Endothelial cell of hepatic sinusoid (primary cell): ENCODE measurements around the gene PPP2R5C.

Experiments used
- in situ Hi-C: cut with HindIII; loops from 2 replicates; pipeline ENCODE4 v1.10.0; 2017; ENCODE audit warnings: low sequenced_read_pairs

Gene PPP2R5C

DNA sequence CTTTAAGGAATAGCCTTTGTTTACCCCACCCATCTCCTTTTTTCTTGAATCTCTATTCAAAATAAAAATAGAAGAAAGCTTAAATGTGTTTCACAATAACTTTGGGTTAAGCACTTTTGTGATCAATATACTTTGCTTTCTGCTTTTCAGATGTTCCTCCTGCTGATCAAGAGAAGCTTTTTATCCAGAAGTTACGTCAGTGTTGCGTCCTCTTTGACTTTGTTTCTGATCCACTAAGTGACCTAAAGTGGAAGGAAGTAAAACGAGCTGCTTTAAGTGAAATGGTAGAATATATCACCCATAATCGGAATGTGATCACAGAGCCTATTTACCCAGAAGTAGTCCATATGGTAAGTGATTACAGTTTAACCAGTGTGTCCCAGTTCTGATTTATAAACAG is 95.0 kb downstream of the PPP2R5C start:
- in situ Hi-C loops = loop anchor here (5.0 kb wide), 2 partner anchors 79 to 106 kb away; partner anchors contain the start of gene DYNC1H1

DNA sequence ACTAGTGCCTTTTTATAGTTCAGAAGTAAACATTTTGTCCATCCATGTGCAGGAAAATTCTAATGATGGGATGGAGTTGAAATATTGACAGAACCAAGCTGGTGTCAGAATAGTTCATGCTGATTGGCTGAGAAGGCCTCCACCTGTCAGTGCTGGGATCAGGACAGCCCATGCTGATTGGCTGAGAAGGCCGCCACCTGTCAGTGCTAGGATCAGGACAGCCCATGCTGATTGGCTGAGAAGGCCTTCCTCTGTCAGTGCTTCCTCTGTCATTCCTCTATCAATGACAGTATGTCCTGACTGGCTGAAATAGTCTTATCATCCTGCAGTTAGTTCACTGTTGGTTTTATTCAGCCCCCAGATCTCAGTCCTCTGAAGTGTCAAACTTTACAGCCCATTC is 95.7 kb downstream of the PPP2R5C start:
- in situ Hi-C loops = loop anchor here (5.0 kb wide), 2 partner anchors 80 to 105 kb away; partner anchors contain the start of gene DYNC1H1

DNA sequence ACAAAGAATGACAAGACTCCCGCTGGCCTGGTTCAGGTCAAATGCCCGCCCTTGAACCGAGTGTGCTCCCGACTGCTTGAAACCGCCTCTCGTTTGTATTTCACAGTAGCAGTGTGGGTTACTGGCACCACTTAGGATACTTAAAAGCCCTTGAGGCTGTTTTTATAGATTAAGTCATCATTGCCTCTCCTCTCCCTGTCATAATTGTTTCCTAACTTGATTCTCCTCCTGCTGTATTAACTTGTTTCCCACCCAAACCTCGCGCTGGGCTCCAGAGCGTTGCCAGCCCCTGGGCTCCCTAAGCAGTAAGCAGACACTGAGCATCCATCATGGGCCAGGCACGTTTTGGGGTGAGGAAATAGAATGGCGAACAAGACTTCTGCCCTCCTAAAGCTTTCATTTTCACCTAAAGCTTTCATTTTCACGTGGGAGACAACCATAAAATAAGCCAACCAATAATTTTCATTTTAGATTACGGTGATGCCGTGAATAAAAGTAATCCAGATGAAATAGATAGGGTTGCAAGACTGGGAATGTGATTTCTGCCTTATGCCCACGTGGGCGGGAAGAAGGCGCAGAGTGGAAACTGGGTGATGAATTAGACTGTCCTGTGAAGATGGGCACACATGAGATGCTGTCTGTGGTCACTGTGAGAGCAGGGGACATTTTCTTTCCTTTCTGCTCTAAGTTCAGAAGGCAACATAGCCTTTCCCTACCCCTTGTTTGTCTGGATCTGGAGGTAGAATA is 97.5 kb downstream of the PPP2R5C start:
- in situ Hi-C loops = loop anchor here (5.0 kb wide), 2 partner anchors 82 to 103 kb away; partner anchors contain the start of gene DYNC1H1

DNA sequence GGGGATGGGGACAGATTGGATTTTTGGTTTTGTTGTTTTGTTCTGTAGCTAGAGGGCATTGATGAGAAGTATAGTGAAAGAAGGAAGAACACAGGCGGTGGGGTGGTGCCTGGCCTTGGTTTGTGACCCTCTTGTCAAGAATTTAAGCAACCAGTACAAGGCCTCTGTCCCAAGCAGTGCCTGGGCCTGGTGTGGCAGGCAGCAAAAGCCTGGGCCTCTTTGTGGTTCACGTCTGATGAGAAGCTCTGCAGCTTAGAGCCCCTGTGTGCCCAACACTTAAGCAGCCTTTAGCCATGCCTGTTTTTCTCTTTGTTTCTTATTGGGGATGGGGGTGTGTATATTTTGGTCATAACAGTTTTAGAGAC is 98.0 kb downstream of the PPP2R5C start:
- in situ Hi-C loops = loop anchor here (5.0 kb wide), 2 partner anchors 82 to 103 kb away; partner anchors contain the start of gene DYNC1H1

DNA sequence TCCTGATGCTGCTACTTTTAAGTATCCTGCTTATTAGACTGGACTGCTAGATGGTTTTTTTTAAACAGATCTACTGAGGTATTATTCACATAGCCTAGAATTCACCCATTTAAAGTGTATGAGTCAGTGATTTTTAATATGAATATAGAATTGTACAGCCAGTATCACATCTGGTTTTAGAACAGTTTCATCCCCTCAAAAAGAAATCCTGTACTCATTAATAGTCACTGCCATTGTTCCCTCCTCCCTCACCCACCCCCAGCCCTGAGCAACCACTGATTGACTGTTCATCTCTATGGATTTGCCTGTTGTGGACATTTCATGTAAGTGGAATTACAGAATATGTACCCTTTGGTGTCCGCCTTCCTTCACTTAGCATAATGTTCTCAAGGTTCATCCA is 98.4 kb downstream of the PPP2R5C start:
- in situ Hi-C loops = loop anchor here (5.0 kb wide), 2 partner anchors 83 to 102 kb away; partner anchors contain the start of gene DYNC1H1

DNA sequence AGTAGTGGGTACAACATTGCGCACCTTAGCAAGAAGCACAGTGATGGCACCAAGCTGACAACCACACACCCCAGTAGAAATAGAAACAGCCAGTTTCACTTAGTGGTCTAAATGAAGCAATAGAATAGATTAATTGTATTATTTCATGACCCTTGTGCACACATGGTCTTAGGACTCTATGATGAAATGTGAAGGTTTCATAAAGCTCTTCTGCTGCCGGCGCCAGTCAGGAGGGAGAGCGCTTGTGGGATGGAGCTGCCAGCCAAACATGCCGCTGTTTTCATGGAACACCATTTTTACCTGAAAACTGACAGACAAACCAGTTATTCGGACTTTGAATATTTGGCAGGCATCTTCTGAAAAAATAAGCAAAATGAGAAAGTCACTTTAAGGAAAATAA is 100.0 kb downstream of the PPP2R5C start:
- in situ Hi-C loops = no loop called here

DNA sequence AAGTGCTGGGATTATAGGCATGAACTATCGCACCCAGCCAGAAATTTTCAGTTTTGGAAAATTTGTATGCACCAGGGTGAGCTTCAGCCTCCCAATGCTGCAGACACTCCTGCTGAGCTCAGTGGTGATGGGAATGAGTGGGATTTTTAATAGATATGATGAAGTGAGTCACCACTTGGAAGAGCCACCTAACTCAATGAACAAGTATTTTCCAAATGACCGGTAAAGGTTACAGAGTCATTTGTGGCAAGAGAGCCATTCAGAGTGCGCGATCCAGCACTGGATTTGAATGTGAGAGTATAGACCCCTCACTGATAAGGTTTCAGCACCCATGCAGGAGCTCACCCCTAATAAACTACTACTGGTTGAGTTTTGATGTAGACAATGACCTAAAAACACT is 100.7 kb downstream of the PPP2R5C start:
- in situ Hi-C loops = no loop called here

DNA sequence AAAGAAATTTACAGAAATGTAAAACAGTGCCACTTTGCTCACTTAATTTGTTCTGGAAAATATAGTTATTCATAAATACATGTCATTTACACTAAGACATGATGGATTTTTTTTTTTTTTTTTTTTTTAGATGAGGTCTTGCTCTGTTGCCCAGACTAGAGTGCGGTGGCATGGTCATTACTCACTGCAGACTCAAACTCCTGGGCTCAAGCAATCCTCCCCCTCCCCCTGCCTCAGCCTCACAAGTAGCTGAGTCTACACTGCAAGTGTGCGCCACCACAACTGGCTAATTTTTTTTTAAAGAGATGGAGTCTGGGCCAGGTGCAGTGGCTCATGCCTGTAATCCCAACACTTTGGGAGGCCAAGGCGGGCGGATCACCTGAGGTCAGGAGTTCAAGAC is 101.2 kb downstream of the PPP2R5C start:
- in situ Hi-C loops = no loop called here

DNA sequence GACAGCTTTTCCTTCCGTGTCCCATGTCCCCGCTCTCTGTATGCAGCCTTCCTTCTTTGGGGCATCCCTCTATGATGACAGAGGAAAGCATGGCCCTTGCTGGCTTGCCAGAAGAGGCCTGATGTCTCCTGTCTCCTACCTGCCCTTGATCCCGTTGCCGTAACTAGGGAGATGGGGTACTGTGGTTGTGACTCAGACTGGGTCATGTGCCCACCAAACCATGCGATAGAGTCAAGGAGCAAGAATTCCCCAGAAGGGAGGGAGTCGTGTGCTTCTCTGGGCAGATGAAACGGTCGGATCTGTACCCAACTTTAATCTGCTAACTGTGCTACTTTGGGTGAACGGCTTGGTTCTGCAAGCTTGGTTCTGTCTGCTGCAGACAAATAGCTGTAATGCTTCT is 103.8 kb downstream of the PPP2R5C start:
- in situ Hi-C loops = no loop called here

DNA sequence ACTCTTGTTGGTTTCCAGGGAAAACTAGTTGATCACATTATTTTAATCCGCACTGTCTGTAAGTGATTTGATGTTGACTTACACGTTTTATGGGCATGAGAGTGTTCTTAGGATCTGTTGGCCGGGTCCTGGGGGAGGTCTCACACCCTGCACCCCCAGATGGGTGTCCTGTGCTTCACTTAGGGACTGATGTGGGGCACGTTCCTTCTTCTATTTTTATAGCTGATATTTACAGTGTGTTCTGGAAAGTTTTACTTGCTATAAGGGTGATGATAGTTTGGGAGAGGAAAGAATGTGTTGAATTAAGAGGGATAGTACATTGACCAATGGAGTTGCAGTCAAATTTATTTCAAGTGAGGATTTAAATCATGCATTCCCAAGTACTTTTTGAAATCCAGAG is 106.3 kb downstream of the PPP2R5C start:
- in situ Hi-C loops = no loop called here

DNA sequence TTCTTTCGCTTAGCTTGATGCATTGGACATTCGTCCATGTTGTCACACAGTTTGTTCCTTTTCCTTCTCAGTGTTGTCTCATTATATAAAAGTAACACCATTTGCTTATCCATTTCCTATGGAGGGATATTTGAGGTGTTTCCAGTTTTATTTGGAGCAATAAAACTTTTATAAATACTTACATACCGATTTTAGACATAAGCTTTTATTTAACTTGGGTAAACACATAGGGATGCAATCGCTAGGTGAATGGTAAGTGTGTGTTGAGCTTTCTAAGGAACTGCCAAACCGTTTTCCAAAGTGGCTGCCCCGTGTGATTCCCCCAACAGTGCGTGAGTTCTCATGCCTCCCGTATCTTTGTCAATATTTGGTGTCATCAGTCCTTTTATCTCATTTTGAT is 107.7 kb downstream of the PPP2R5C start:
- in situ Hi-C loops = no loop called here

DNA sequence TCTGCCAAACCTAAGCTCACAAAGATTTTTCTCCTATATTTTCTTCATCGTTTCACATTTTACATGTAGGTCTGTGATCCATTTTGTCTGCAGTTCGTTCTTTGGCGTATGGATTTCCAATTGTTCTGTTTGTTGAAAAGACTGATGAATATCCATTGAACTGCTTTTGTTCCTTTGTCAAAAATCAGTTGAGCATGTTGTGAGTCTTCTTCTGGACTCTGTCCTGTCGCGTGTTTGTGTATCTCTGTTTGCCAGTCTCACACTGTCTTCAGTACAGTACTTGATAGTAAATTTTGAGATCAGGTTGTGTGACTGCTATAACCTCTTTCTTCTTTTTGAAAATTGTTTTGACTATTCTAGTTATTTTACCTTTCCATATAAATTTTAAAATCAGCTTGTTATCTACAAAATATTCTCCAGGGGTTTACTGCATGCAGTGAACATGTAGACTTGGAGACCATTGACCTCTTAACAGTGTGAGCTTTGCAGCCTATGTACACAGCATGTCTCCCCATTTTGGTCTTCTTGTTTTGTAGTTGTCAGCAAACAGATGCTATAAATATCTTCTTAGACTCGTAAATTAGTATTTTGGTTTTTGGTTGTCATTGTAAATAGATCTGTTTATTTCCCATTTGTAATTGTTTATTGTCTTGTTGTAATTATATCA is 108.9 kb downstream of the PPP2R5C start:
- in situ Hi-C loops = no loop called here

DNA sequence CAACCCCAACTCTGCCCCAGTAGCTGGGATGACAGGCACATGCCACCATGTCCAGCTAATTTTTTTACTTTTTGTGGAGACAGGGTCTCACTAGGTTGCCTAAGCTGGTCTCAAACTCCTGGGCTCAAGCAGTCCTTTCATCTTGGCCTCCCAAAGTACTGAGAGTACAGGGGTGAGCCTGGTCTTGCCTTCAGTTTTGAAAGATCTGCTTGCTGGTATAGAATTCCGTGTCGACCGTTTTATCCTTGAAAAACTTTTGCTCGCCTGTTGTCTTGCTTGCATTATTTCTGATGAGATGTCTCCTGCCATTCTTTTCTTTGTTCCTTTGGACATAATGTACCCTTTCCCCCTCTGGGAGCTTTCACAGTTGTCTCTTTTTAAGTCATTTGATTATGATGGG is 110.8 kb downstream of the PPP2R5C start:
- in situ Hi-C loops = no loop called here

DNA sequence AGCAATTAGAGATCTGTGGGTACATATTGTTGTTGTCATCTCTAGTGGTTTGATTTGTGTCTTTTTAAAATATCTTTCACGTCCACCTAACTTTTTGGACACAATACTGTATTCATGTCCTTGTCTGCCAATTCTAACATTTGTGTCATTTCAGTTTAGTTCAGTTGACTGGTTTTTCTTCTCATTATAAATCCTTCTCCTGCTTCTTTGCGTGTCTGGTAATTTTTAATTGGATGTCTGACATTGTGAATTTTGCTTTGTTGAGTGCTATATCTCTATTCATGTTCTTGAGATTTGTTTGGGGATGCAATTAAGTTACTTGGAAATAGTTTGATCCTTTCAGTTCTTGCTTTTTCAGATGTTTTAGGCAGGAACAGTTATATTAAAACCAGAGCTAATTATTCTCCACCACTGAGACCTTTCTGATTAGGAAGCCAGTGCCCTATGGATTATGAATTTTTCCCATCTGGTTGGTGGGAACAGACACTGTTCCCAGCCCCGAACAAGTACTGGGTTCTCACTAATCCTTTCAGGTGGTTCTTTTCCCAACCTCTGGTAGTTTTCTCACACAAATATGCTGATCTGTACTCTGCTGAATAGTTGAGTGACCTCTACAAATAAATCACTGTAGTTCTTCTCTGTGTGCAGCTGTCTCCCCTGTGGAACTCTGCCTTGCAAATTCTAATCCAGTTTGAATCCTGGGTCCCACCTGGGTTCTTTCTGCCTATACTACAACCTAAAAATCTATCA is 111.7 kb downstream of the PPP2R5C start:
- in situ Hi-C loops = no loop called here

DNA sequence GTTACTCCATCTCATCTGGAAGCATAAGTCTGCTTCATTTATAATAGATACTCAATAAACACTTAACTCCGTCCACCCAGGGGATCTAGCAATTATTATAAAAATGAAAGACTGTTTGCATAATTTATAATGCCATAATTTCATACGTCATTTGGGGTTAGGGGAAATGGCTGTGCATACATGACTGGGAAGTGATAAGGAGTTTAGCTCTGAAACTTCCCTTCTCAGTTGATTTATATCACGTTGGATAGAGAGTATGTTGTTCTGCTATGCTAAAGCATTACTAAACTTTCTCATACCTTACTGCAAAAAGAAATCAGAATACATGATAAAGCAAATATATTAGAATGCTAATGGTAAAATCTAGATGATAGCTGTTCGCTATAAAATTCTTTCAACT is 112.5 kb downstream of the PPP2R5C start:
- in situ Hi-C loops = no loop called here

DNA sequence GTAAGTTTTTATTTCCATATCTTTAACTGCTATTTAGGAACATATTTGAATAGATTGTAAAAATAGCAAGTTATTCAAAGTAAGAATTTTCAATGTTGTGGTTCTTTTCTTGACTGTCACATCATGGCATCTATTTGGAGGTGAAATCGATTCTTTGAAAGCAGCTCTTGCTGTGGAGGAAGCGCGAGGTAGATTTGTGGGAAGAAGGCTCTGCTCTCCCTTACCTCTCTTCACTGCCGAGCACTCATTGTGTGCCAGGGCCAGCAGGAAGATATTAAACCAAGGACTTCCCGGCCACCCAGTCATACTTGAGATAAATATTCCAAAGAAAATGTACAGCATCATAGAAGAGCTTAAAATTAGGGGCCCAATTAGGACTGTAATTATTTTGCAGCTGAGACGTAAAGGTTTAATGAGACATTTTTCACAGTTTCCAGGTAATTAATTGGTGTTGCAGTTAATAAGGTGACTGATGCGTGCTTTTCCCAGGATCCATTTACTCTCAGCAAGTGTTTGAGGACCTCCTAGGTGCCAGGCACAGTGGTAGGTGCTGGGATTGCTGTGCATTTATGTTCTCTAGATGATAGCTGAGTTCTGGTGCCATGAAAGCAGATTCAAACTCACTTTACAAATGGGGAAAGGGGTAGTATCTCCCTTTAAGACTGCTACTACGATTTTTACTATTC is 113.7 kb downstream of the PPP2R5C start:
- in situ Hi-C loops = no loop called here

DNA sequence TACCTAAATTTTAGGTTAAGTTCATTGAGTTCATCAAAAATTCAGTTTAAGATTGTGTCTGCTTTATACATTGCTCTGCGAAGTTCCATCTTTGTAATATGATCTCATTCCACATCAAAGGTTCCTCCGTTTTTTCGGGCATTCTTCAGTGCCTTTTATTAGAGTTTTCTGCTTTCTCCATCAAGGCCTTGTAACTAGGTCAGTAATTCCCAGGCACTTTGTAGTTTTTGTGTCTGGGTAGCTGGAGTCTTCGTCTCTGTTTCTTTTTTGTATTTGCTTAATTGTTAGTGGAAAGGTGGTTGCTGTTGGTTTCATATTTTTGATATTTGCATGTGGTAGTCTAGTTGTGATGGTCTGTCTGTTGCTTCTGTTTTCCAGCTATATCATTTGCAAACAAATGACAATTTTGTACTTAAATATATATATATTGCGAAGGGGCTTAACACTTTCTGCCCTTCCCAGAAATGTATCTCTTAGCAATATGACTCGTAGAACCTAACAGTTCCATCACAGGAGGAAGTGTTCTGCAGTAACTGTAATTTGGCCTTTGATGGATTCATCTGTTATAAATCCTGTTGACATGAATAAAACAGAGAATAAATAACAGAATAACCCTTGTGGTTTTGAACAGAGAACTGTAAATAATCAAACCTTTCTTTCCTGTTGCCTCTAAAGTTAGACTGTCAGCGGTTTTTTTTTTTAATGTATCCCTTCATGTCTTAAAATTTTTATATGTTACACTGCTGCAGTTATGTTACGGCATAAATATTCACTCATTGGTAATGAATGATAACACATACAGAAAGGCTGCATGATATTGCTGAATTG is 114.4 kb downstream of the PPP2R5C start:
- in situ Hi-C loops = no loop called here

DNA sequence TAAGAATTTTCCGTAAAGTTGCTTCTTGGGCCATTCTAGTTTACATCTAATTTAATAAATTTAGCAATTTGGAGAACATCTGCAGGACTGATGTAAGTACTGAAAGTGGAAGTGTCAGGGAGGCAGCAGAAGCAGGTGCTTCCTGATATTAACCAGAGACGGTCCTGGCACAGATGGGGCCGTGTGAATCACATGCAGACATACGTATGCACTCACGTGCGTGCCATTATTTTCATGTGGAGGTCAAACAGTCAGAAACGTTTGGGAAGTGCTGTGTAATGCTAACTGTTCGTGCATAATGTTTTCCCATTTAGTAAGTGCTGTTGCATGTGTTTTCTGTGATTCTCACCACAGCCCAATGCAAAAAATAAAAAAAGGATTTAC is 115.0 kb downstream of the PPP2R5C start:
- in situ Hi-C loops = no loop called here

DNA sequence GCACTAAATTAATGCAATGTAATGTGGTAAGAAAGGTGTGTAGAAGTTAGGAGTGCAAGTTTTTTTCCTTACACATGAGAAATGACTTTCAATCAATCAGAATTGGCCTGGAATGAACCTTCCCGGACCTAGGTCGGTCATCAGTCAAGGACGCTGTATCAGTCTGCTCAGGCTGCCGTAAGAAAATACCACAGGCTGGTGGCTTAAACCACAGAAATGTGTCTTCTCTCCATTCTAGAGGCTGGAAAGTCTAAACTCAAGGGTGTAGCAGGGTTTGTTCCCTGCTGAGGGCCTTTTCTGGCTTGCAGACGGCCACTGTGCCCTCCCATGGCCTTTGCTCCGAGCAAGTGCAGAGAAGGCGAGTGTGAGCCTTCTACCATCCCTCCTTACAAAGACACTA is 116.3 kb downstream of the PPP2R5C start:
- in situ Hi-C loops = no loop called here

DNA sequence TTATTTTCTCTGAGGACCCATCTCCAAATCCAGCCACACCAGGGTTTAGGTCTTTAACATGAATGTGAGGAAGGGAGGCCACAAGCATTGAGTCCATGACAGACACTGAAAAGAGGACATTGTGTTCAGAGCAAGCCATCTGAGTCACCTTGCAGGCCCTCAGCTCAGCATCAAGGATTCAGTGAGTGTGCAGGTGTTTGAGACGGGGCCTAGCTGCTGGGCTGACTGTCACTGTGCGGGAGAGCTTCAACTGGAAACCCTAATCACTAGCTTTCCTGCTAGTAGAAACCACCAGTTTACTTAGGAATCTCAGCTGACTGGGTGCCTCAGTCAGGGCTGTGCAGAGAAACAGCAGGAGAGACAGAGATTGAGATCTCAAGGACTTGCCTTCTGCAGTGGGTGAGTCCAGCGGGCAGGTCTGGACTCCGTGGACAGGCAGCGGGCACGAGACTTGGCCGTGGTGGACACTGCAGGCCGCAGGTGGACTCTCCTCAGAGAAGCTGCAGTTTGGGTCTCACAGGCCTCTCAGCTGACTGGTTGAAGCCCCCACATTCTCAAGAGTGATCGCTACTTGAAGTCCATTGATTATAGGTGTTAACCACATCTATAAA is 116.8 kb downstream of the PPP2R5C start:
- in situ Hi-C loops = no loop called here
